HG03103 (cell line): Measurements from ENCODE around the gene FAM221B.

Source experiments
- ATAC-seq: cut with Tn5 transposase; IDR thresholded peaks from one replicate; pipeline ENCODE4 v1.9.1; 2021; ENCODE audit warnings: low read depth; ENCODE audit not compliant: unreplicated experiment

Gene FAM221B

GRCh38 chr9:35826071-35826701, 2.3 kb downstream of the FAM221B start:
- peak; percentile 39 for ATAC-seq

GRCh38 chr9:35822926-35823325, 5.6 kb downstream of the FAM221B start:
- no peak for ATAC-seq

- ATAC-seq, result no peak
Measured at GRCh38 chr9:35820076-35820475, 8.5 kb downstream of the FAM221B start.

GRCh38 chr9:35818341-35818740, 10.2 kb downstream of the FAM221B start:
- ATAC-seq, result no peak

GRCh38 chr9:35816708-35817107, 11.8 kb downstream of the FAM221B start:
- no peak for ATAC-seq

- peak; percentile 61 for ATAC-seq
Measured at GRCh38 chr9:35814841-35815543, 13.5 kb downstream of the FAM221B start, which contains the start of gene HINT2. TSS of gene HINT2 (minus strand) at chr9:35815042. CDS start at chr9:35814979, 63 bp downstream.

- ATAC-seq, result peak; percentile 18
Measured at GRCh38 chr9:35814106-35814840, 14.3 kb downstream of the FAM221B start.

GRCh38 chr9:35813434-35814105, 15.0 kb downstream of the FAM221B start:
- ATAC-seq, result no peak

- ATAC-seq, result peak; percentile 76
Measured at GRCh38 chr9:35812025-35812602, 16.4 kb downstream of the FAM221B start, which contains the start of gene SPAG8. TSS of gene SPAG8 (minus strand) at chr9:35812262. CDS start at chr9:35812147, 115 bp downstream.

- no peak for ATAC-seq
Measured at GRCh38 chr9:35811381-35812024, 17.0 kb downstream of the FAM221B start.

GRCh38 chr9:35810122-35810521, 18.4 kb downstream of the FAM221B start:
- no peak for ATAC-seq

- ATAC-seq, result no peak
Measured at GRCh38 chr9:35808433-35808832, 20.1 kb downstream of the FAM221B start.

- ATAC-seq, result no peak
Measured at GRCh38 chr9:35806101-35806500, 22.4 kb downstream of the FAM221B start.

- no peak for ATAC-seq
Measured at GRCh38 chr9:35801328-35802128, 27.0 kb downstream of the FAM221B start.

- no peak for ATAC-seq
Measured at GRCh38 chr9:35800530-35800929, 28.0 kb downstream of the FAM221B start.

GRCh38 chr9:35798658-35799374, 29.7 kb downstream of the FAM221B start:
- no peak for ATAC-seq

- ATAC-seq, result no peak
Measured at GRCh38 chr9:35797311-35798109, 31.0 kb downstream of the FAM221B start.

- ATAC-seq, result no peak
Measured at GRCh38 chr9:35795695-35796094, 32.8 kb downstream of the FAM221B start.
